AG09309 (cell line): ENCODE data around the gene KLHL1.

Experiments used
- DNase-seq: peaks from one replicate; pipeline ENCODE4 v3.0.0-alpha.2; 2010; ENCODE audit warnings: low read depth
- H3K4me3 ChIP-seq: 2 replicates; pipeline ENCODE4 v1.5.1; 2011; ENCODE audit warnings: mild to moderate bottlenecking, low read depth, low read length, moderate library complexity; ENCODE audit not compliant: control insufficient read depth
- CTCF ChIP-seq: IDR thresholded peaks from 2 replicates; pipeline ENCODE4 v1.5.1; 2011; ENCODE audit warnings: mild to moderate bottlenecking, low read depth, low read length, inconsistent platforms; ENCODE audit not compliant: insufficient read depth, control insufficient read depth; ENCODE audit errors: missing control alignments

Gene KLHL1

GRCh38 chr13:69660155-69660554, 448.1 kb downstream of the KLHL1 start:
- H3K4me3 ChIP-seq, result no peak overlapping the region
- DNase-seq, result no peak
- no peak for TF ChIP-seq CTCF

GRCh38 chr13:69657676-69658075, 450.6 kb downstream of the KLHL1 start:
- no peak for DNase-seq
- no peak for TF ChIP-seq CTCF
- no peak overlapping the region for H3K4me3 ChIP-seq

GRCh38 chr13:69654392-69654791, 453.9 kb downstream of the KLHL1 start:
- TF ChIP-seq CTCF, result no peak
- no peak for DNase-seq

More at GRCh38 chr13:69654392-69654791, 453.9 kb downstream of the KLHL1 start:
- H3K4me3 ChIP-seq, result no peak overlapping the region
